DMS153 (cell line): ENCODE data around the gene ADRB1.
A peak's percentile ranks its signal among the peaks of the same experiment; 100 is the strongest.

Source experiments
- DNase-seq: peaks from one replicate; lab custom pipeline; 2025; lab: John Stamatoyannopoulos, UW

ADRB1 gene

GRCh38 chr10:114026189-114027040 is 17.3 kb upstream of the ADRB1 start:
- DNase-seq: peak; percentile 17

GRCh38 chr10:114027041-114027394 is 16.6 kb upstream of the ADRB1 start:
- DNase-seq: no peak

GRCh38 chr10:114027951-114028350 is 15.7 kb upstream of the ADRB1 start:
- DNase-seq: no peak

- DNase-seq: no peak
Observed at GRCh38 chr10:114028425-114028824, 15.2 kb upstream of the ADRB1 start.

- no peak for DNase-seq
Observed at GRCh38 chr10:114029655-114030054, 14.0 kb upstream of the ADRB1 start.

- no peak for DNase-seq
Observed at GRCh38 chr10:114030140-114030539, 13.5 kb upstream of the ADRB1 start.

GRCh38 chr10:114031073-114031972 is 12.3 kb upstream of the ADRB1 start:
- DNase-seq: no peak

GRCh38 chr10:114033566-114033965 is 10.1 kb upstream of the ADRB1 start:
- DNase-seq: no peak

GRCh38 chr10:114034923-114035645 is 8.6 kb upstream of the ADRB1 start:
- no peak for DNase-seq

- no peak for DNase-seq
Observed at GRCh38 chr10:114035791-114036190, 7.9 kb upstream of the ADRB1 start.

GRCh38 chr10:114038819-114039218 is 4.8 kb upstream of the ADRB1 start:
- no peak for DNase-seq

- DNase-seq: no peak
Observed at GRCh38 chr10:114041166-114041565, 2.5 kb upstream of the ADRB1 start.

GRCh38 chr10:114042895-114043531 is 653 bp upstream of the ADRB1 start:
- peak; percentile 51 for DNase-seq

GRCh38 chr10:114044247-114045135 is 825 bp downstream of the ADRB1 start:
- no peak for DNase-seq

- no peak for DNase-seq
Observed at GRCh38 chr10:114045136-114046086, 1.7 kb downstream of the ADRB1 start.

- no peak for DNase-seq
Observed at GRCh38 chr10:114046087-114046458, 2.4 kb downstream of the ADRB1 start.

- DNase-seq: no peak
Observed at GRCh38 chr10:114048472-114048871, 4.8 kb downstream of the ADRB1 start.

GRCh38 chr10:114051714-114052113 is 8.0 kb downstream of the ADRB1 start:
- no peak for DNase-seq

GRCh38 chr10:114052255-114052654 is 8.6 kb downstream of the ADRB1 start:
- no peak for DNase-seq

- no peak for DNase-seq
Observed at GRCh38 chr10:114053946-114054345, 10.3 kb downstream of the ADRB1 start.
